Body of pancreas (tissue), 4 donors: ENCODE data around the gene CYP2A7. TPM values are rescaled to one million over a fixed set of nuclear protein-coding genes. Genes with fewer than 3 reads are reported as not detected.
"Not testable (repeated sequence)": the region's sequence is repeated elsewhere in the genome, so short reads cannot be mapped to it uniquely, and the experiment has no call there.

ENCODE experiments used
- ATAC-seq: fragments of 150-250 bp; one replicate; pipeline ENCODE4 v1.9.1; 2016
- DNase-seq, 4 donors: peaks; one replicate each; pipeline ENCODE4 v3.0.0-alpha.2; 2019
- H3K27ac ChIP-seq, 4 donors: fragments of 200-600 bp; sonication (generic); 1 replicate in 3 of 4; 2 replicates in 1 of 4; pipeline versions ENCODE4 v1.5.1 to v1.6.1; 2016 to 2019; ENCODE audit warnings: mild to moderate bottlenecking in 1 of 4, mixed read lengths in 1 of 4, moderate library complexity in 1 of 4
- H3K27me3 ChIP-seq, 2 donors: fragments of 200-600 bp; sonication (generic); one replicate each; pipeline ENCODE4 v1.6.0; 2016; ENCODE audit warnings: mild to moderate bottlenecking in 1 of 2
- H3K36me3 ChIP-seq, 2 donors: fragments of 200-600 bp; sonication (generic); replicated peaks in 1 of 2; 2 replicates each; pipeline ENCODE4 v1.5.1; 2016; ENCODE audit warnings: low read depth in 2 of 2; ENCODE audit not compliant: insufficient read depth in 1 of 2
- H3K4me1 ChIP-seq: fragments of 200-600 bp; sonication (generic); one replicate; pipeline ENCODE4 v1.6.0; 2016
- H3K4me3 ChIP-seq, 2 donors: fragments of 200-600 bp; sonication (generic); 1 replicate in 1 of 2; 2 replicates in 1 of 2; pipeline ENCODE4 v1.5.1; 2016 to 2019
- H3K9me3 ChIP-seq, 3 donors: fragments of 200-600 bp; sonication (generic); 1 replicate in 2 of 3; 2 replicates in 1 of 3; pipeline ENCODE4 v1.5.1; 2016
- CTCF ChIP-seq, 7 experiments: fragments of 450-650 bp in 4 of 7; fragments of 200-600 bp in 3 of 7; sonication (generic) in 3 of 7; IDR thresholded peaks; one replicate each; pipeline ENCODE4 v1.5.1; 2016 to 2019; ENCODE audit warnings: antibody characterized with exemption in 7 of 7
- POLR2A ChIP-seq, 3 donors: fragments of 450-650 bp; IDR thresholded peaks; one replicate each; pipeline ENCODE4 v1.6.1; 2016; ENCODE audit warnings: antibody characterized with exemption in 3 of 3, mild to moderate bottlenecking in 2 of 3
- WGBS, 2 donors: methylation state at CpG; one replicate each; pipeline ENCODE4 v1.1.5; 2017; 5-methylcytosine and 5-hydroxymethylcytosine counted together
- intact Hi-C: fragments of 100-400 bp; cut with DNase I; formaldehyde crosslinking; loops from one replicate; pipeline ENCODE4 v1.15.1; 2023
- total RNA-seq, 2 donors: library from RNA; depleted of rRNA; stranded (reverse); fragments of >200 nt; gene quantifications; one replicate each; pipeline ENCODE4 v1.1.0, GENCODE V29; 2016

Gene CYP2A7
- total RNA-seq, 2 donors from 2014 or later: not detected

DNA sequence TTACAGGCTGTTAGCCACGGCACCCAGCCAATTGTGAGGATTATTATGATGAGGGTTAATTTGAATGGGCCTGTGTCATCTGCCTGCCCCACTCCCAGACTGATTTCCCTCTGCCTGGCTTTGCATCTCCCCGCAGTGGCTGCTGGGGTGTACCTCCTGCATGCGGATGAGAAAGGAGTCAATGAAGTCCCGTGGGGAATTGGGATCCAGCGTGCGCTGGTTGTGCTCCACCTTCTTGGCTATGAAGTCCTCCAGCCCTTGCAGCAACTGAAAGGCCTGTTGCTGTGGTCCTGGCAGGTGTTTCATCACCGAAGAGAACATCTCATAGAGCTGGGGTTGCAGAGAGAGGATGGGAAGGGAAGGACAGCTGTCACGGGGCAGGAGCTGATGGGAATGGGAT, 35.3 kb downstream of the CYP2A7 start:
- H3K36me3 ChIP-seq, DNase-seq, H3K27ac ChIP-seq, H3K4me3 ChIP-seq, intact Hi-C loops, H3K9me3 ChIP-seq, ATAC-seq, H3K27me3 ChIP-seq: not testable (repeated sequence)
- 75 to 85% methylated on average over 4 to 8 of the region's 8 CpGs for WGBS, 2 donors
- peaks cover 16% of the 10 kb centered on the region for H3K4me1 ChIP-seq

GRCh38 chr19:40843653-40844052, 38.4 kb downstream of the CYP2A7 start:
- WGBS, 2 donors: 3 to 9% methylated on average over 6 to 17 of the region's 19 CpGs
- H3K4me3 ChIP-seq, H3K27me3 ChIP-seq, intact Hi-C loops, H3K27ac ChIP-seq, H3K36me3 ChIP-seq, H3K9me3 ChIP-seq: not testable (repeated sequence)
- peak in 3 of 4 donors; percentile 21 to 68 (median 62) for DNase-seq
- ATAC-seq: peak; percentile 60
- H3K4me1 ChIP-seq: peaks cover 16% of the 10 kb centered on the region

- H3K4me1 ChIP-seq: peaks cover 12% of the 10 kb centered on the region
- H3K9me3 ChIP-seq, H3K36me3 ChIP-seq, intact Hi-C loops, H3K27ac ChIP-seq, ATAC-seq, H3K27me3 ChIP-seq, H3K4me3 ChIP-seq, DNase-seq: not testable (repeated sequence)
- WGBS, 2 donors: 38 to 54% methylated on average over 8 to 10 of the region's 12 CpGs
Observed at GRCh38 chr19:40842997-40843652, 38.9 kb downstream of the CYP2A7 start.

- H3K27ac ChIP-seq, ATAC-seq, H3K9me3 ChIP-seq, H3K27me3 ChIP-seq, H3K4me3 ChIP-seq, H3K36me3 ChIP-seq, intact Hi-C loops, DNase-seq: not testable (repeated sequence)
- WGBS, 2 donors: 79 to 98% methylated on average over 2 to 3 of the region's 3 CpGs
- peaks cover 12% of the 10 kb centered on the region for H3K4me1 ChIP-seq
Observed at GRCh38 chr19:40842012-40842411, 40.0 kb downstream of the CYP2A7 start.

DNA sequence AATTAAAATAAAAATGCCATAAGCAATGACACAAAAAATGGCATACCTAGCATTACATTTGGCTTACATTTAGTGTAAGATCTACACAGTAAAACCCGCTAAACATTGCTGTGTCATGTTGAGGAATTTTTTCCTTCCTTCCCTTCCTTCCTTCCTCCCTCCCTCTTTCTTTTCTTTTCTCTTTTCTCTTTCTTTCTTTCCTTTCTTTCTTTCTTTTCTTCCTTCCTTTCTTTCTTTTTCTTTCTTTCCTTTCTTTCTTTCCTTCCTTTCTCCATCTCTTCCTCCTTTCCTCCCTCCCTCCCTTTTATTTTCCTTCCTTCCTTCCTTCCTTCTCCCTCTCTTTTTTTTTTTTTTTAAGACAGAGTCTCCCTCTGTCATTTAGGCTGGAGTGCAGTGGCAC, 43.6 kb downstream of the CYP2A7 start:
- H3K9me3 ChIP-seq, intact Hi-C loops, H3K27me3 ChIP-seq, H3K27ac ChIP-seq, H3K4me3 ChIP-seq, DNase-seq, H3K36me3 ChIP-seq, H3K4me1 ChIP-seq, ATAC-seq: not testable (repeated sequence)
- 70 to 83% methylated on average over 1 of the region's 1 CpG for WGBS, 2 donors

- intact Hi-C loops: no loop called here
- TF ChIP-seq CTCF (IDR thresholded peaks at IDR 0.05) (no peak), POLR2A (IDR thresholded peaks at IDR 0.05) (no peak)
- peaks cover 12% of the 10 kb centered on the region for H3K4me1 ChIP-seq
- ATAC-seq (no peak), DNase-seq (no peak)
- H3K4me3 ChIP-seq: no peak overlapping the region
- WGBS, 2 donors: 83 to 85% methylated on average over 6 of the region's 6 CpGs
- no peaks in the 10 kb centered on the region for H3K9me3 ChIP-seq
- H3K36me3 ChIP-seq: no peaks in the 10 kb centered on the region
- H3K27ac ChIP-seq: no peak overlapping the region
- H3K27me3 ChIP-seq: no peaks in the 10 kb centered on the region
Observed at GRCh38 chr19:40836754-40837429, 45.1 kb downstream of the CYP2A7 start.

DNA sequence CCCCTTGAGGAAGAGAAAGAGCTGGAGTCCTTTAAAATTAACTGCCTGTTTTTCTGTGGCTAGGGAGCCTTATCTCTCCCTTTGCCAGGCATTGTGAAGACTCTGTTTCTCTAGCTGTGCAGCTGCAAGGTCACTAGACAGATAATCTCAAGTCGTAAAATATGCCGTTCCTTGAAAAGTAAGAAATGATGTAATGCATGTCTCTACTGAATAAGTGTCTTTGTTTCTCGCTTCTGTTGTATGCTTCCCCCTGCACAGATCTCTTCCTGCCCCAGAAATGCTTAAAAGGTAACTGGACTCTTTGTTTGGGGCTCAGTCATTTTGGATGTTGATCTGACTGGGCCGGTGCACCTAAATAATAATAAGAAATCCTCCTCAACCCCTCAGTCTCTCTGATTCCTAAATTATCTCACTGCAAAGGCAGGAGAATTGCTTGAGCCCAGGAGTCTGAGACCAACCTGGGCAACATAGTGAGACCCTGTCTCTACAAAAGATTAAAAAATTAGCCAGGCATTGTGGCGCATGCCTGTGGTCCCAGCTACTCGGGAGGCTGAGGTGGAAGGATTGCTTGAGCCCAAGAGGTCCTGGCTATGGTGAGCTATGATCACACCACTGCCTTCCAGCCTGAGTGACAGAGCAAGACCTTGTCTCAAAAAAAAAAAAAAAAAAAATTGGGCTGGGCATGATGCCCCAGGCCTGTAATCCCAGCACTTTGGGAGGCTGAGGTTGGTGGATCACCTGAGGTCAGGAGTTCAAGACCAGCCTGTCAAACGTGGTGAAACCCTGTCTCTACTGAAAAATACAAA, 48.1 kb downstream of the CYP2A7 start:
- 33 to 49% methylated on average over 5 to 7 of the region's 7 CpGs for WGBS, 2 donors
- peaks cover 22% of the 10 kb centered on the region for H3K4me1 ChIP-seq
- ATAC-seq, H3K4me3 ChIP-seq, H3K27me3 ChIP-seq, DNase-seq, H3K9me3 ChIP-seq, intact Hi-C loops, H3K36me3 ChIP-seq: not testable (repeated sequence)
- H3K27ac ChIP-seq: peak overlapping the region in 3 of 4 donors; percentile 49 to 87 (median 64)

DNA sequence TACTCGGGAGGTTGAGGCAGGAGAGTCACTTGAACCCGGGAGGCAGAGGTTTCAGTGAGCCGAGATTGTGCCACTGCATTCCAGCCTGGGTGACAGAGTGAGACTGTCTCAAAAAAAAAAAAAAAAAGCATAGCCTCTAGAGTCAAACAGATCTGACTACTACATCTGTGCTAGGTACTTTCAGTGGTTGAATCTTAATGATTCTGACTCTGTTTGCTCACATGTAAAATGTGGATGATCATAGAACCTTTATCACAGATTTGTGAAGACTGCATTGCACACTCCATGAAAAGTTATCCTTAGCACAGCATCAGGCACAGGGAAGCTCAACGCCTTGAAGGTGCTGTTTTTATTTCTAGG, 49.6 kb downstream of the CYP2A7 start:
- H3K36me3 ChIP-seq, H3K9me3 ChIP-seq, H3K27me3 ChIP-seq, H3K4me3 ChIP-seq, DNase-seq, intact Hi-C loops: not testable (repeated sequence)
- peaks cover 22% of the 10 kb centered on the region for H3K4me1 ChIP-seq
- peak overlapping the region; percentile 79 to 87 (median 86) for H3K27ac ChIP-seq
- 51 to 76% methylated on average over 4 of the region's 4 CpGs for WGBS, 2 donors
- peak; percentile 13 for ATAC-seq
